ENCODE measurements around the gene YARS2.

YARS2 gene

DNA sequence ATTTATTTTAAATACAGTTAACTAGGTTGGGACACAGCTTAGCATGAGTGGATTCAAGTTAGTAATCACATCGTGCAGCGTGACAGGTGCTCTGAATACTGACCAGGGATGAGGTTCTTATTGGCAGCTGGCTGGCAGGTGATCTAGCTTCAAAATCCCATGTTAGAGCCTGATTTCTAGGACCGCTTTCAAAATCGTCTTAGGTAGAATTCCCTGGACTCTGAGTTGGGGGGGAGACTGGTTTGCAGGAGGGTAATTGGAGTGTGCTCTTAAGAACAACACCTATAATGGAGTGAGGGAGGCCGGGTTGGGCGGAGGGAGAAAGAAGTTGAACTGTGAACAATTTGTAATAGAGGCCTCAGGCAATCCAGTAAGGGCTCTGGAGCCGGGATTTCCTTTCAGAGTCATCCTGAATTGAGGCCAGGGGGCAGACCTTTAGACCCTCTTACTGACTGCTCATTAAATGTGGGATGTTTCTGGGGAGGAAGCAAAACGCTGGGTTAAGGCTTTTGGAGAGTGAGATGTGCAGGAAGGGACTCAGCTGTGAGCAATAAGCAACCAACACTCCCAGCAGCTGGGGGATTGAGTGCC is 874 bp upstream of the YARS2 start:
- TF ChIP-seq, protein P1, sequence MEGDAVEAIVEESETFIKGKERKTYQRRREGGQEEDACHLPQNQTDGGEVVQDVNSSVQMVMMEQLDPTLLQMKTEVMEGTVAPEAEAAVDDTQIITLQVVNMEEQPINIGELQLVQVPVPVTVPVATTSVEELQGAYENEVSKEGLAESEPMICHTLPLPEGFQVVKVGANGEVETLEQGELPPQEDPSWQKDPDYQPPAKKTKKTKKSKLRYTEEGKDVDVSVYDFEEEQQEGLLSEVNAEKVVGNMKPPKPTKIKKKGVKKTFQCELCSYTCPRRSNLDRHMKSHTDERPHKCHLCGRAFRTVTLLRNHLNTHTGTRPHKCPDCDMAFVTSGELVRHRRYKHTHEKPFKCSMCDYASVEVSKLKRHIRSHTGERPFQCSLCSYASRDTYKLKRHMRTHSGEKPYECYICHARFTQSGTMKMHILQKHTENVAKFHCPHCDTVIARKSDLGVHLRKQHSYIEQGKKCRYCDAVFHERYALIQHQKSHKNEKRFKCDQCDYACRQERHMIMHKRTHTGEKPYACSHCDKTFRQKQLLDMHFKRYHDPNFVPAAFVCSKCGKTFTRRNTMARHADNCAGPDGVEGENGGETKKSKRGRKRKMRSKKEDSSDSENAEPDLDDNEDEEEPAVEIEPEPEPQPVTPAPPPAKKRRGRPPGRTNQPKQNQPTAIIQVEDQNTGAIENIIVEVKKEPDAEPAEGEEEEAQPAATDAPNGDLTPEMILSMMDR (IDR thresholded peaks at IDR 0.05; ENCODE audit: borderline replicate concordance, control extremely low read depth, extremely low read depth, insufficient read depth, missing control alignments): no peak
- in situ Hi-C loops (cut with MboI; ENCODE audit: low sequenced_read_pairs, unreplicated experiment): loop anchor here (10.0 to 25.0 kb wide), 3 partner anchors 156 to 1258 kb away; no protein-coding TSS in a partner anchor
- no peak for DNase-seq (ENCODE audit: low spot score)

DNA sequence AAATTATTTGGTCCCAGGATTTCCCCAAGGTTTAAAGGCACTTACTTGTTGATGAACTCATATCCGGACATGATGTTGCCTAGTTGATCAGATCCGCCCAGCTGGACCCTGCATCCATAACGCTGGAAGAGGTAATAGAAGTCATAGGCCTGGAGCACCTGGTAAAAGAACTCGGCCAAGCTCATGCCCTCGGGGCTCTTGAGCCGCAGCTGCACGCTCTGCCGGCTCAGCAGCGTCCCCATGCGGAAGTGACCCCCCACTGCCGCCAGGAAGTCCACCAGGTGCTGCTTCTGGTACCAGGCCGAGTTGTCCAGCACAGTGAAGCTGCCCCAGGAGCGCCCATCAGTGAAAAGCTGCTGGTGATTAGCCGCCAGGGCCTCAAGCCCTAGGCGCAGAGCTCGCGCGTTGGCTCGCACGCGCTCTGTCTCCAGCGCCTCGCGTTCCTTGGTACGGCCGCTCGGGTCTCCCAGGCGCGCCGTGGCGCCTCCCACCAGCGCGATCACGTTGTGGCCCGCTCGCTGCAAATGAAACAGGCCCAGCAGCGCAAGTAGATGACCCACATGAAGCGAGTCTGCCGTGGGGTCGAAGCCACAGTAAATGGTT is 545 bp downstream of the YARS2 start:
- DNase-seq (ENCODE audit: low spot score): peak; percentile 77
- in situ Hi-C loops (cut with MboI; ENCODE audit: low sequenced_read_pairs, unreplicated experiment): loop anchor here (10.0 to 25.0 kb wide), 3 partner anchors 157 to 1260 kb away; no protein-coding TSS in a partner anchor
- TF ChIP-seq, protein P1 (IDR thresholded peaks at IDR 0.05; ENCODE audit: borderline replicate concordance, control extremely low read depth, extremely low read depth, insufficient read depth, missing control alignments): peak; percentile 96

DNA sequence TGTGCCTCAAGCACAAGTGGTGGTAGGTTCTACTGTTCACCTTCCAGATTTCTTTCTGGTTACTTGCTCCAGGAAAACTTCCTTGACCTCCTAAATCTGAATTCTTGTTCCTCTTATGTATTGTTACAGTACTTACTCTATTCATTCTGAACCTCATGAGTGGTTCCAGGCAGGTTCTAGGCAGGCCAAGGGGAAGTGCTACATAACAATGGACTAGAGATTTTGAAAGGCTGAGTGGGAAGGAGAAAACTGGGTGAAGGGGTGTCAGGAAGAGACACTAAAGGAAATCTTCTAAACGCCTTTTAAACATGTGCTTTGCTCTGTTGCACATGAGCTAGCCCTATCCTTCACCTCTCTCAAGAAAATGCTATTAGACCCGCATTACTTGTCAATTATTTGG is 1.6 kb downstream of the YARS2 start:
- TF ChIP-seq, protein P1 (IDR thresholded peaks at IDR 0.05; ENCODE audit: borderline replicate concordance, control extremely low read depth, extremely low read depth, insufficient read depth, missing control alignments): no peak
- DNase-seq (ENCODE audit: low spot score): no peak
- in situ Hi-C loops (cut with MboI; ENCODE audit: low sequenced_read_pairs, unreplicated experiment): loop anchor here (10.0 to 25.0 kb wide), 3 partner anchors 158 to 1261 kb away; no protein-coding TSS in a partner anchor

DNA sequence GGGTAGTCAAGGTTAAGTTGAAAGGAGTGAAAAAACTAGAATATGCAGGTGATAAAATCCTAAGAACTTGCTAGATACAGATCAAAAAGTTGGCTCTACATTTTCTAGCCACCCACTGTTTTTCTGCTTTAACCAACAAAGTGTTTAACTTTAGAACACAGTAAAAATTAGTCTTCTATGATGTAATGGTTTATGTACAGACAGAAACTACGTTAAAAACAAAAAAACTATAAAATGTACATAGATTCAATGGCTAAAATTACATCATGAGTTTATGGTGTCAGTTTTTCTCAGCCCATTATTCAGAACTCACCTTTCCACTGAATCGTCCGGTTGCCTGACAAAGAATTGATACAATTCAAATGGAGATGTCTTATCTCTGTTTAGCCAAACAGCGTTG is 2.1 kb downstream of the YARS2 start:
- DNase-seq (ENCODE audit: low spot score): no peak
- TF ChIP-seq, protein P1 (IDR thresholded peaks at IDR 0.05; ENCODE audit: borderline replicate concordance, control extremely low read depth, extremely low read depth, insufficient read depth, missing control alignments): no peak
- in situ Hi-C loops (cut with MboI; ENCODE audit: low sequenced_read_pairs, unreplicated experiment): loop anchor here (10.0 to 25.0 kb wide), 3 partner anchors 159 to 1261 kb away; no protein-coding TSS in a partner anchor

DNA sequence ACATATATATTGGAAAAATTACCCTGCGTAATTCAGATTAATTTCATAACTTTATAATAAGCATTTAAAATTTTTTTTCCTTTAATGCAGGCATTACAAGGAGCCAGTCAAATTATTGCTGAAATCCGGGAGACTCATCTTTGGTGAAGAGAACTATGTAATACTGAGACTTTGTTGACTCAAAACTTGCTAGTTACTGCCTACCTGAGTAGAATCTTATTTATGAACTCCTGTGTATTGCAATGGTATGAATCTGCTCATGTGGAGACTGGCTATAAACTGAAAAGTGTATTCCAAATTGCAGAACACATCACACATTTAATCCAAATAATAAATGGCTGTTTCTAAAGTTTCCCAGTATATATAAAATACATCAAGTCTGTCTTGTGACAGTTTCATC is 12.4 kb downstream of the YARS2 start:
- TF ChIP-seq, protein P1 (IDR thresholded peaks at IDR 0.05; ENCODE audit: borderline replicate concordance, control extremely low read depth, extremely low read depth, insufficient read depth, missing control alignments): no peak
- no peak for DNase-seq (ENCODE audit: low spot score)
- in situ Hi-C loops (cut with MboI; ENCODE audit: low sequenced_read_pairs, unreplicated experiment): no loop called here

DNA sequence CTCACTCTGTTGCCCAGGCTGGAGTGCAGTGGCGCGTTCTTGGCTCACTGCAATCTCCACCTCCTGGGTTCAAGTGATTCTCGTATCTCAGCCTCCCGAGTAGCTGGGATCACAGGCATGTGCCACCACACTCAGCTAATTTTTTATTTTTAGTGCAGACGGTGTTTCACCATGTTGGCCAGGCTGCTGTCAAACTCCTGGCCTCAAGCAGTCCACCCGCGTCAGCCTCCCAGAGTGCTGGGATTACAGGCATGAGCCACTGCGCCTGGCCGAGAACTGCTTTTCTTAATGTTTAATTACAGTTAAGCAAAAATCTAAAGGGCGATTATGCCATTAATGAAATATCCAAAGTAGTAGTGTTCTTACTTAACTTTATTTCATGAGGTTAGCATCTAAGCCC is 13.6 kb downstream of the YARS2 start:
- in situ Hi-C loops (cut with MboI; ENCODE audit: low sequenced_read_pairs, unreplicated experiment): no loop called here
- TF ChIP-seq, protein P1 (IDR thresholded peaks at IDR 0.05; ENCODE audit: borderline replicate concordance, control extremely low read depth, extremely low read depth, insufficient read depth, missing control alignments): no peak
- DNase-seq (ENCODE audit: low spot score): no peak

Measured in GM13976 (cell line).